ENCODE measurements around the gene SLC2A4RG. TPM values are rescaled to one million over a fixed set of nuclear protein-coding genes. Genes with fewer than 3 reads are reported as not detected.

SLC2A4RG gene
- total and polyA plus RNA-seq, 2 donors (not counting 3 experiments of a cell fraction or from before 2014, with no cell fraction given): 41.7 to 69.4 TPM

DNA sequence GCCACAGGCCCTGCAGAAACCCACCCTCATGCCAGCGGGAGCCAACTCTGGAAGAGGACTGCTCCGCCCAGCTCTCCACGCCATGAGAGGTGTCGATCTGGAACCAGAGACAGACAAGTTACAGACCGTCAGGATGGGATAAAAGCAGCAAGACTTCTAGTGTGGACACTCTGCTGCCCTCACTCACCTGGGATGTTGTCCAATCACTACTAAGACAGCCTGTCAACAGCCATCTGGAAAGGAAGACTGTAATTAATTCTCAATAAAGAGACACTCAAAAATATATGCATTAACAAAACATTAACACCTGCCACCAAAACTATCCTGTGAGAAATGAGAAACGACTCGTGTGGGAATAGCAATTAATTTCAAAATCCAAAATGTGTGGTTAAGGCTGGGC lies 28.3 kb downstream of the SLC2A4RG start:
- H3K4me1 ChIP-seq (ENCODE audit: control insufficient read depth, extremely low read depth, insufficient read depth, low read length): no peaks in the 10 kb centered on the region
- FAIRE-seq (no peak), DNase-seq (ENCODE audit: low read depth, low spot score) (no peak)
- H3K9ac ChIP-seq (replicated peaks; ENCODE audit: extremely low read depth, insufficient read depth, low read length): no peak overlapping the region
- no peaks in the 10 kb centered on the region for H4K20me1 ChIP-seq (replicated peaks; ENCODE audit: control insufficient read depth, extremely low read depth, insufficient read depth, low read length)
- BruUV-seq (replicated peaks): no TSS peak
- no peak overlapping the region for H2AFZ ChIP-seq (ENCODE audit: low read depth, low read length)
- ChIA-PET POLR2A (no interaction called here), CTCF (interaction anchor here (2.1 kb wide), 1 partner anchor 18 kb away, joined by 12 read pairs; no protein-coding TSS in a partner anchor)
- intact Hi-C loops (cut with micrococcal nuclease) (no loop called here), dilution Hi-C loops (cut with MboI; ENCODE audit: extremely low pct_ligation_motif_present, low sequenced_read_pairs) (no loop called here)
- H3K9me1 ChIP-seq (replicated peaks; ENCODE audit: control insufficient read depth, extremely low read depth, insufficient read depth, low read length): no peaks in the 10 kb centered on the region
- no peaks in the 10 kb centered on the region for H3K9me3 ChIP-seq (replicated peaks; ENCODE audit: control insufficient read depth, insufficient read depth, low read length)
- no peaks in the 10 kb centered on the region for H3K79me2 ChIP-seq (ENCODE audit: control insufficient read depth, insufficient read depth, low read length)
- no peak overlapping the region for H3K27ac ChIP-seq (ENCODE audit: insufficient read depth, low read depth, low read length)
- no peak for TF ChIP-seq POLR2A (IDR thresholded peaks at IDR 0.05; ENCODE audit: low read depth, low read length)
- TF ChIP-seq, protein P1, sequence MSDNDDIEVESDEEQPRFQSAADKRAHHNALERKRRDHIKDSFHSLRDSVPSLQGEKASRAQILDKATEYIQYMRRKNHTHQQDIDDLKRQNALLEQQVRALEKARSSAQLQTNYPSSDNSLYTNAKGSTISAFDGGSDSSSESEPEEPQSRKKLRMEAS (IDR thresholded peaks at IDR 0.05; ENCODE audit: insufficient read depth, insufficient read length): no peak
- no peak for TF ChIP-seq POLR2AphosphoS5 (IDR thresholded peaks at IDR 0.05; ENCODE audit: insufficient read depth, low read depth, low read length)
- no peak for TF ChIP-seq MYC (IDR thresholded peaks at IDR 0.05; ENCODE audit: low read depth, low read length)
- no peak for TF ChIP-seq EZH2 (IDR thresholded peaks at IDR 0.05; ENCODE audit: borderline replicate concordance, low read depth, low read length, severe bottlenecking)
- TF ChIP-seq, protein P2, sequence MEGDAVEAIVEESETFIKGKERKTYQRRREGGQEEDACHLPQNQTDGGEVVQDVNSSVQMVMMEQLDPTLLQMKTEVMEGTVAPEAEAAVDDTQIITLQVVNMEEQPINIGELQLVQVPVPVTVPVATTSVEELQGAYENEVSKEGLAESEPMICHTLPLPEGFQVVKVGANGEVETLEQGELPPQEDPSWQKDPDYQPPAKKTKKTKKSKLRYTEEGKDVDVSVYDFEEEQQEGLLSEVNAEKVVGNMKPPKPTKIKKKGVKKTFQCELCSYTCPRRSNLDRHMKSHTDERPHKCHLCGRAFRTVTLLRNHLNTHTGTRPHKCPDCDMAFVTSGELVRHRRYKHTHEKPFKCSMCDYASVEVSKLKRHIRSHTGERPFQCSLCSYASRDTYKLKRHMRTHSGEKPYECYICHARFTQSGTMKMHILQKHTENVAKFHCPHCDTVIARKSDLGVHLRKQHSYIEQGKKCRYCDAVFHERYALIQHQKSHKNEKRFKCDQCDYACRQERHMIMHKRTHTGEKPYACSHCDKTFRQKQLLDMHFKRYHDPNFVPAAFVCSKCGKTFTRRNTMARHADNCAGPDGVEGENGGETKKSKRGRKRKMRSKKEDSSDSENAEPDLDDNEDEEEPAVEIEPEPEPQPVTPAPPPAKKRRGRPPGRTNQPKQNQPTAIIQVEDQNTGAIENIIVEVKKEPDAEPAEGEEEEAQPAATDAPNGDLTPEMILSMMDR (IDR thresholded peaks at IDR 0.05; ENCODE audit: extremely low read depth in 1 of 2, insufficient read depth in 1 of 2, low read depth in 1 of 2, low read length in 2 of 2): no peak
- no peak overlapping the region for H3K4me3 ChIP-seq (replicated peaks in 1 of 3; ENCODE audit: insufficient read depth in 1 of 3, low read depth in 1 of 3, low read length in 3 of 3)
- no peak overlapping the region for H3K4me2 ChIP-seq (ENCODE audit: insufficient read depth, low read length)
- H3K27me3 ChIP-seq (ENCODE audit: control insufficient read depth in 2 of 2, insufficient read depth in 2 of 2, low read length in 2 of 2): no peaks in the 10 kb centered on the region
- H3K36me3 ChIP-seq (ENCODE audit: control insufficient read depth in 2 of 2, extremely low read depth in 1 of 2, insufficient read depth in 2 of 2, low read length in 2 of 2): no peaks in the 10 kb centered on the region
